ENCODE results near the gene TMEM41A.
A peak's percentile ranks its signal among the peaks of the same experiment; 100 is the strongest.
"Not testable (repeated sequence)": the region's sequence is repeated elsewhere in the genome, so short reads cannot be mapped to it uniquely, and the experiment has no call there.

Gene TMEM41A

DNA sequence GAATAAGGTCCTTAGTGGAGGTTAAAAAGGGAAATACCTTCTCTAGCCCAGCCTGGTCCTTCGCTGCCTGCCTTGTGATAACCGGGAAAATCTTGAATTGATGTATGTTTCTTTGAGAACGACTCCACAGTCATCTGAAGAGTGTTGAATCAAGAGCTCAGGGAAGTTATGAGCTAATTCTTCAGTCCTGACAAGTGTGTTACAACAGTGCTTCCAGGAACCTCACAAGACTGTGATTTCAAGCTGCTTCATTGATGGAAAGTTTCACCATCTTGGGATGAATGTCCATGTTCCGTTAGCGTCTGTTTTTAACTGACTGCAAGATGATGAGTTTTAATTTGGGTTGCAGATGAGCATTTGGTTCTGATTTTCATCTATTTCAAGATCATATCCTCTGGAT is 12.4 kb downstream of the TMEM41A start:
- DNase-seq = no peak

DNA sequence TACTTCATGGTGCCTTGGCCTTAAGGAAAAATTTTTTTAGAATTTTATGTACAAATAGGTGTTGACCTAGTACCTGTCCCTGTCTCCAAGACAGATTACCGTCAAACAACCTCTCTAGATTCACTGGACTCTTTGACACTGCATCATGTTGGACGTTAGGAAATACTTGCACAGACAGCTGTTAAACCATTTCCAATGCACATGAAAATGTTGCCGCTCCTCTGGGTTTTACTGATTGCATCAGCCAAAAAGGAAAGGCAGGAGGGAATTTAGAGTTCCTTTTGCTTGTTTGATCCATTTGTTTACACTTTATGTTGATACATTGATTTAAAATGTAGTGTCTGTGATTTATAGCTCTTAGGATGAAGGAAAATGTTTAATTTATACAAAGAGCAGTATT is 14.5 kb downstream of the TMEM41A start:
- DNase-seq = no peak

DNA sequence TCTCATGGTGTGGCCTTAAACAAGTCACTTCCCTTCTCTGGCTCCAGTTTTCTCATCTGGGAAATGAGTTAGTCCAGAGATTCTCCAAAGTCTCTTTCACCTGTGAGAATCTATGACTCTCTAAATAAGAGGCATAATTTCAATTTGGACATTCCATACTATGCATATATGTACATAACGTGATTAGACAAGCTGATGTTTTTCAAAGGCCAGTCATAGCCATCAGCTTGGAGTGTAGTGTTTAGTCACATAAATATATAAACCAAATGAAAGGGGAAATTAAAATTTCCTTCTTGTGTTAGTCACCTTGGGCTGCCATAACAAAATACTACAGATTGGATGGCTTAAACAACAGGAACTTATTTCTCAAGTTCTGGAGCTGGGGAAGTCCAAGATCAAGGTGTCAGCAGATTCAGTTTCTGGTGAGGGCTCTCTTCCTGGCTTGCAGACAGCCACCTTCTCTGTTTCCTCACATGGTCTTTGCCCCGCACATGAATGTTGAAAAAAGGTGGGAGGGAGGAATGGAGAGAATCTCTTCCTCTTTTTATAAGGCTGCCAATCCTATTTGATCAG is 19.4 kb downstream of the TMEM41A start:
- no peak for DNase-seq

GRCh38 chr3:185477316-185477715 is 21.5 kb downstream of the TMEM41A start:
- DNase-seq = no peak

DNA sequence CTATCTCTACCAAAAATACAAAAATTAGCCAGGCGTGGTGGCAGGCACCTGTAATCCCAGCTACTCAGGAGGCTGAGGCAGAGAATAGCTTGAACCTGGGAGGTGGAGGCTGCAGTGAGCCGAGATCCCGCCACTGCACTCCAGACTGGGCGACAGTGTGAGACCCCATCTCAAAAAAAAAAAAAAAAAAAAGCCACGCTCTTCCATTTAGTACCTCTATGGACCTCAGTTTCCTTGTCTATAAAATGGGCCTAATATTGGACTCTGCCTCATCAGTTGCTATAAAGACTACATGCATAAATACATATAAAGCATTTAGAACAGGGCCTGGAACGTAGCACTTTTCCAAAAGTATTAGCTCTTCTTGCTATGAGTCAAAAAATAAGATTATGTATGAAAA is 23.9 kb downstream of the TMEM41A start:
- DNase-seq = not testable (repeated sequence)

GRCh38 chr3:185473290-185473815 is 25.5 kb downstream of the TMEM41A start:
- DNase-seq = no peak

GRCh38 chr3:185470323-185470722 is 28.5 kb downstream of the TMEM41A start:
- no peak for DNase-seq

DNA sequence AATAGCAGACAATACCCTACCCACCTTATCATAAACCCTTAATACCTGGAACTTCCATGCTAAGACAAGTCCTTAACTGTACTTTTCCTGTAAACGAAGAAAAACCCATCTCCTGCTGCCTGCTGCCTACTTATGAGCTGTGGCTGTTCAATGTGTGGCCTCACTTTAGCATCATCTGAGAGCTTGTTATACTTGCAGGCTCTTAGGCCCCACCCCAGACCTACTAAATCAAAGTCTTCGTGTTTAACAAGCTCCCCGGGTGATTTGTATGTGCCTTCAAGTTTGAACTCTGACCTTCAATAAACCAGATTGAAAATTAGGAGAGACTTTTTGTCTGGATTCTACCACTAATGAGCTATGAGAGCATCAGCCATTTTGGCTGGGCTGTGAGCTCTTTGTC is 29.3 kb downstream of the TMEM41A start:
- DNase-seq = no peak

DNA sequence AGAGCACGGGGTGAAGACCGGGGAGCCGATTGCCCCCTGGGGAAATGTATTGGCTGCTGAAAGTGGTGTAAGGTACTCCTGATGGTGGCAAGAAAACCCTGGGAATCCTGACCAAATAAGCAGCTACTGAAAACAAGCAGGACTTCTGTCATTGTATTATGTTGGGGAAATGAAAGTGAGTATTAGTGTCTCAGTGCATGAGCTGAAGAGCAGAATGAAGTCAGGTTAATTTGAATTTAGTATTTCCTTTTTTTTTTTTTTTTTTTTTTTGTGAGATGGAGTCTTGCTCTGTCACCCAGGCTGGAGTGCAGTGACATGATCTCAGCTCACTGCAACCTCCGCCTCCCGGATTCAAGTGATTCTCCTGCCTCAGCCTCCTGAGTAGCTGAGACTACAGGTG is 32.7 kb downstream of the TMEM41A start:
- not testable (repeated sequence) for DNase-seq

- DNase-seq = no peak
These were observed 33.4 kb downstream of the TMEM41A start for GRCh38 chr3:185465471-185465870.

- no peak for DNase-seq
These were observed 38.0 kb downstream of the TMEM41A start for GRCh38 chr3:185460719-185461350.

DNA sequence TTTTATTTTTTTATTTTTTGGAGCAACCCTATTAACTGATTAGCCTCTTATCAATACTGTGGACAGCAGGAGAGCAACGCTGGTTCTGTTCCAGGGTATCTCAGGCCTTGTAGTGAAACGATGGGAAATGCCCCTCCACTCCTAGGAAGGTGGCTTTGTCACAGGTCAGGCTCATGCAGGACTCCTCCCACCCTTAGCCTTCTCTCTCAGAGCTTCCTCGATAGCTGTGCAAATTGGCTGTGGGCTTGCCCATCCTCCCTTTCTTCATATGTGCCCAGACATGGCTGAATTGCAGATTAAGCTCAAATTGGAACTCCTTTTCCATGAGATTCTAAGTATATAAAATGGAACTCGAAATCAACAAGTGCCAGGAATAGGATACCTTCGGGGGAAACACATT is 38.5 kb downstream of the TMEM41A start:
- DNase-seq = no peak

- no peak for DNase-seq
These were observed 41.5 kb downstream of the TMEM41A start for GRCh38 chr3:185457376-185457775.

GRCh38 chr3:185451432-185451831 is 47.4 kb downstream of the TMEM41A start:
- DNase-seq = not testable (repeated sequence)

DNA sequence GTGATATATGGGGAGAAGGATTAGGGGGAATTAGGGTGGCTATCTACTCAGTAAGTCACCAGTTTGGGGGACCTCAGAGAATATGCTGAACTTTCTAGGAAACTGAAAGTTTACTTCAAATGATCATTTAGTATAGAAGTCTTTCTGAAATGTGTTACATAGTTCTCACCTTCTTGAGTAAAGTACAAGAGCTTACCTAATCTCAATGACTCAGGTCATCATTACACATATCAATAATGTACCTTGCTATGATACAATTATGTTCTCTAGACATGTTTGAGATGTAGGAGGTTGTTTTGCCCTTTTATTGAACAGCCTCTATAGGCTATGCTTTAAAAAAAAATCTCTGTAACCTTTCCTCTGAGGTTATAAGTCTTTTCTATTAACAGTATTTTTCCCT is 50.7 kb downstream of the TMEM41A start:
- no peak for DNase-seq

DNA sequence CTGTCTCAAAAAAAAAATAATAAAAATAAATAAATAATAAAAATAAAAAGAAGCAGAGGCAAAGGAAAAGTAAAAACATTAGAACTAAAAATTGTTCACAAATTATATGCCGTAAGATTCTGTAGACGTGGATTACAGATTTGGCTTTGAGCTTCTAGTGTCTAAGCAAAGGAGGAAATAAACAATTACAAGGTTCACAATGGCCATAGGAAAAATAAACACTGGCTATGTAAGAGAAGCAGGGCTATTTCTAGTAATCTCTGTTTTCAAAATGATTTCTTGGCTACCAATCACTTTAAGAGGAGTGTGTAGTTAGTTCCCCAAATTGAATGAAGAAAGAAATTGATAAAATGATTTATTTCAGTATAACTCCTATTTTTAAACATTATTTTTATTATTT is 54.5 kb downstream of the TMEM41A start:
- no peak for DNase-seq

- no peak for DNase-seq
These were observed 56.8 kb downstream of the TMEM41A start for GRCh38 chr3:185442031-185442430.

DNA sequence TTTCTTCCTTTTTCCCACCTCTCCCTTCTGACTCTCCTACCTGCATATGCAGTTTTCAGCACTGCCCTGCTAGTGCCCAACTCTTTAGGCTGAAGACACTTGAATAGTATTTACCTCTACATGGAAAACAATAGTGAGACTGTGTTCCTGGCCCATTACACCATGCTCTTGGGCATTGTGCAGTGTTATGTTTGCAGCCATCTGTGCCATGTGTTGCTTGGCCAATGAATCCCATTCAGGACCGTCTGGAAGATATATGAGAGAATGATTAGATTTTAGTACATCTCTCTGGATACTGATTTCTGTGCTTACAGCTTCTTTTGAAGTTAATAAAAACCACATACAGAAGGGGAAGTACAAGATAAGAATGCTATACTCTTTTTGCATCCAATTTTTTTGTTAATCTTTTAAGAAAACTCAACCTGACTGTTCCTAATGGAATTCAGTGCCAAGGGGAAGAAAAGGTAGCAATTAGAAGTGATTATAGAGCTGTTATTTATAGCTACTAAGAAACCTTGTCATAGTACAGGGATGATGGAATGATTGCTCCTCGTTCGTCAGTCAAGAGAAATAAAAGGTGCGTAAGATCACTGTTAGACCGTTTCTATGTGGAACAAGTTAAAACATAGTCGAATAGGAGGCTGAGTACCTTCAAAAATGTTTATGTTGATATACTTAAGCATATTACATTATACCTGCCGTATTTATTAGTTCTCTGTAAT is 58.9 kb downstream of the TMEM41A start:
- peak; percentile 8 for DNase-seq
